Adrenal gland (tissue), 5 donors: ENCODE measurements around the gene TNFRSF6B.

Source experiments
- POLR2A ChIP-seq, 2 donors: fragments of 450-650 bp; IDR thresholded peaks; one replicate each; pipeline ENCODE4 v1.6.1; 2017; ENCODE audit warnings: antibody characterized with exemption in 2 of 2, mild to moderate bottlenecking in 2 of 2, moderate library complexity in 1 of 2
- TF ChIP-seq, protein P1 (sequence below), 6 experiments: fragments of 450-650 bp in 4 of 6; fragments of 200-600 bp in 2 of 6; sonication (generic) in 1 of 6; IDR thresholded peaks; 1 replicate in 5 of 6; 2 replicates in 1 of 6; pipeline versions ENCODE4 v1.5.1 to v1.8.0; 2016 to 2021; ENCODE audit warnings: antibody characterized with exemption in 6 of 6, mild to moderate bottlenecking in 2 of 6, moderate library complexity in 1 of 6
- donor health status: DM: no; HTN: no; CAD: no.

DNA sequence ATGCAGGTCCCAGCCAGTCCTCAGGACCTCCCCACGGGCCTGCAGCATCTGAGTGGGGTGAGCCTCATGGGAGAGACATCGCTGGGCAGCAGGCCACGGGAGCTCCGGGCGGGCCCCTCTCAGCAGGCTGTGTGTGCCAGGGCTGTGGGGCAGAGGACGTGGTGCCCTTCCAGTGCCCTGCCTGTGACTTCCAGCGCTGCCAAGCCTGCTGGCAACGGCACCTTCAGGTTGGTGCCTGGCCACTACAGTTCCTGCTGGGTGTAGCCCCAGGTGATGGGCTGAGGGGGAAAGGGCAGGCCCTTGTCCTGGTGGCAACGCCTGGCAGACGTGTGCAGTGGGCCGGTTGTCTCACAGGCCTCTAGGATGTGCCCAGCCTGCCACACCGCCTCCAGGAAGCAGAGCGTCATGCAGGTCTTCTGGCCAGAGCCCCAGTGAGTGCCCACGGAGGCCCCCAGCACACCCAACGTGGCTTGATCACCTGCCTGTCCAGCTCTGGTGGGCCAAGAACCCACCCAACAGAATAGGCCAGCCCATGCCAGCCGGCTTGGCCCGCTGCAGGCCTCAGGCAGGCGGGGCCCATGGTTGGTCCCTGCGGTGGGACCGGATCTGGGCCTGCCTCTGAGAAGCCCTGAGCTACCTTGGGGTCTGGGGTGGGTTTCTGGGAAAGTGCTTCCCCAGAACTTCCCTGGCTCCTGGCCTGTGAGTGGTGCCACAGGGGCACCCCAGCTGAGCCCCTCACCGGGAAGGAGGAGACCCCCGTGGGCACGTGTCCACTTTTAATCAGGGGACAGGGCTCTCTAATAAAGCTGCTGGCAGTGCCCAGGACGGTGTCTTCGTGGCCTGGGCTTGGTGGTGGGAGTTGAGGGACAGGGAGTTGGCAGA is 787 bp upstream of the TNFRSF6B start:
- TF ChIP-seq, protein P1, sequence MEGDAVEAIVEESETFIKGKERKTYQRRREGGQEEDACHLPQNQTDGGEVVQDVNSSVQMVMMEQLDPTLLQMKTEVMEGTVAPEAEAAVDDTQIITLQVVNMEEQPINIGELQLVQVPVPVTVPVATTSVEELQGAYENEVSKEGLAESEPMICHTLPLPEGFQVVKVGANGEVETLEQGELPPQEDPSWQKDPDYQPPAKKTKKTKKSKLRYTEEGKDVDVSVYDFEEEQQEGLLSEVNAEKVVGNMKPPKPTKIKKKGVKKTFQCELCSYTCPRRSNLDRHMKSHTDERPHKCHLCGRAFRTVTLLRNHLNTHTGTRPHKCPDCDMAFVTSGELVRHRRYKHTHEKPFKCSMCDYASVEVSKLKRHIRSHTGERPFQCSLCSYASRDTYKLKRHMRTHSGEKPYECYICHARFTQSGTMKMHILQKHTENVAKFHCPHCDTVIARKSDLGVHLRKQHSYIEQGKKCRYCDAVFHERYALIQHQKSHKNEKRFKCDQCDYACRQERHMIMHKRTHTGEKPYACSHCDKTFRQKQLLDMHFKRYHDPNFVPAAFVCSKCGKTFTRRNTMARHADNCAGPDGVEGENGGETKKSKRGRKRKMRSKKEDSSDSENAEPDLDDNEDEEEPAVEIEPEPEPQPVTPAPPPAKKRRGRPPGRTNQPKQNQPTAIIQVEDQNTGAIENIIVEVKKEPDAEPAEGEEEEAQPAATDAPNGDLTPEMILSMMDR (IDR thresholded peaks at IDR 0.05): no peak
- no peak for TF ChIP-seq POLR2A (IDR thresholded peaks at IDR 0.05)
